GM21367 (cell line): Measurements from ENCODE around the gene AADAC.
"Not testable (repeated sequence)": the region's sequence is repeated elsewhere in the genome, so short reads cannot be mapped to it uniquely, and the experiment has no call there.

Experiments
- ATAC-seq: cut with Tn5 transposase; IDR thresholded peaks from one replicate; pipeline ENCODE4 v1.9.1; 2021; ENCODE audit not compliant: unreplicated experiment

AADAC gene

GRCh38 chr3:151813799-151814198 lies at the start of gene AADAC:
Gene AADAC, plus strand, starts transcription at chr3:151814116. Its CDS starts 47 bp downstream, at chr3:151814163.
- ATAC-seq = no peak

GRCh38 chr3:151764699-151765098 lies 49.2 kb upstream of the AADAC start:
- ATAC-seq = not testable (repeated sequence)

GRCh38 chr3:151765685-151766084 lies 48.2 kb upstream of the AADAC start:
- ATAC-seq = no peak

- ATAC-seq = no peak
These were observed 47.5 kb upstream of the AADAC start for GRCh38 chr3:151766454-151766853.

GRCh38 chr3:151768393-151768930 lies 45.5 kb upstream of the AADAC start:
- no peak for ATAC-seq

GRCh38 chr3:151769175-151769574 lies 44.7 kb upstream of the AADAC start:
- ATAC-seq = no peak

- ATAC-seq = no peak
These were observed 43.0 kb upstream of the AADAC start for GRCh38 chr3:151770956-151771355.

- no peak for ATAC-seq
These were observed 41.0 kb upstream of the AADAC start for GRCh38 chr3:151772825-151773480.

- no peak for ATAC-seq
These were observed 39.7 kb upstream of the AADAC start for GRCh38 chr3:151774235-151774634.

GRCh38 chr3:151774910-151775309 lies 39.0 kb upstream of the AADAC start:
- no peak for ATAC-seq

- ATAC-seq = no peak
These were observed 38.3 kb upstream of the AADAC start for GRCh38 chr3:151775314-151776258.

- no peak for ATAC-seq
These were observed 37.6 kb upstream of the AADAC start for GRCh38 chr3:151776259-151776740.

GRCh38 chr3:151777880-151778279 lies 36.0 kb upstream of the AADAC start:
- no peak for ATAC-seq

- no peak for ATAC-seq
These were observed 26.3 kb upstream of the AADAC start for GRCh38 chr3:151787626-151788025.

- ATAC-seq = no peak
These were observed 25.5 kb upstream of the AADAC start for GRCh38 chr3:151788401-151788800.

- ATAC-seq = no peak
These were observed 24.0 kb upstream of the AADAC start for GRCh38 chr3:151789853-151790463.

- ATAC-seq = not testable (repeated sequence)
These were observed 23.2 kb upstream of the AADAC start for GRCh38 chr3:151790763-151791162.

GRCh38 chr3:151792411-151792810 lies 21.5 kb upstream of the AADAC start:
- ATAC-seq = no peak

GRCh38 chr3:151793636-151794035 lies 20.3 kb upstream of the AADAC start:
- no peak for ATAC-seq

GRCh38 chr3:151794080-151794479 lies 19.8 kb upstream of the AADAC start:
- ATAC-seq = no peak

- ATAC-seq = no peak
These were observed 18.6 kb upstream of the AADAC start for GRCh38 chr3:151795276-151795675.
